ENCODE data around the gene EXOC6B. TPM values are rescaled to one million over a fixed set of nuclear protein-coding genes. Genes with fewer than 3 reads are reported as not detected.

The EXOC6B gene
- total and polyA plus RNA-seq, 9 of the 15 experiments (the other 6 are each of a cell fraction or from before 2014, with no cell fraction given): 0.28 to 4.2 (median 2.0) TPM

DNA sequence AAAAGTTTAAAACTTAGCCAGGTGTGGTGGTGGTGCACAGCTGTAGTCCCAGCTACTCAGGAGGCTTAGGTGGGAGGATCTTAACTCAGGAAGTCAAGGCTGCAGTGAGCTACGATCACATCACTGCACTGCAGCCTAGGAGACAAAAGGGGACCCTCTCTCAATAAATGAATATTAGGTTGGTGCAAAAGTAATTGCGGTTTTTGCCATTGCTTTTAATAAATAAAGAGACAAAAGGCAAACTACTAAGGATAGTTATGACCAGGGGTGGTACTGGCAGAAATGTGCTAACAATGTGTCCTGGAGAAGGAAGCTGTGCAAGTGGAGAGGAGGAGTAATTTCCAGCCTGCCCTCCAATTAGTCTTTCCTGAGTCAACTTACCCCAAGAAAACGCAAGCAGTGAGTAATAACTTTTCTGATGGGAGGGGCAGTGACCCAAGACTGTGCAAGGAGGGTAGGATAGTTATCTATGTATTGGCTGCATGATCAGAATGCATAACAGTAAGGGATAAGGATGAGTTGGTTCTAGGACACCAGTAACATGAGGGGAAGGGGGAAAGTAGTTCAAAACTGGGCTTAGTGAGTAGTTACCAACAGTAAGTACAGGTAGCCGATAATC lies 1.5 kb downstream of the EXOC6B start (continued):
- TF ChIP-seq, protein P1, sequence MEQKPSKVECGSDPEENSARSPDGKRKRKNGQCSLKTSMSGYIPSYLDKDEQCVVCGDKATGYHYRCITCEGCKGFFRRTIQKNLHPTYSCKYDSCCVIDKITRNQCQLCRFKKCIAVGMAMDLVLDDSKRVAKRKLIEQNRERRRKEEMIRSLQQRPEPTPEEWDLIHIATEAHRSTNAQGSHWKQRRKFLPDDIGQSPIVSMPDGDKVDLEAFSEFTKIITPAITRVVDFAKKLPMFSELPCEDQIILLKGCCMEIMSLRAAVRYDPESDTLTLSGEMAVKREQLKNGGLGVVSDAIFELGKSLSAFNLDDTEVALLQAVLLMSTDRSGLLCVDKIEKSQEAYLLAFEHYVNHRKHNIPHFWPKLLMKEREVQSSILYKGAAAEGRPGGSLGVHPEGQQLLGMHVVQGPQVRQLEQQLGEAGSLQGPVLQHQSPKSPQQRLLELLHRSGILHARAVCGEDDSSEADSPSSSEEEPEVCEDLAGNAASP (IDR thresholded peaks at IDR 0.05): no peak
- no peak for TF ChIP-seq KDM5B (IDR thresholded peaks at IDR 0.05; ENCODE audit: insufficient replicate concordance, low read depth, low read length)
- no peak for TF ChIP-seq DNMT1 (IDR thresholded peaks at IDR 0.05)
- peak; percentile 71 for TF ChIP-seq ZBTB40 (IDR thresholded peaks at IDR 0.05)
- no peak for TF ChIP-seq ZBTB40 (CRISPR knock-in tag; IDR thresholded peaks at IDR 0.05)
- TF ChIP-seq PATZ1 (CRISPR knock-in tag; IDR thresholded peaks at IDR 0.05; ENCODE audit: borderline replicate concordance): no peak
- no peak for TF ChIP-seq ERF (CRISPR knock-in tag; IDR thresholded peaks at IDR 0.05)
- TF ChIP-seq CUX1 (CRISPR knock-in tag; IDR thresholded peaks at IDR 0.05): 0 out of 2 replicates have a peak, but pooled peaks have one; percentile 34
- TF ChIP-seq SOX6 (IDR thresholded peaks at IDR 0.05): no peak

Data from K562 (cell line).